ENCODE results near the gene STOM.

Gene STOM

DNA sequence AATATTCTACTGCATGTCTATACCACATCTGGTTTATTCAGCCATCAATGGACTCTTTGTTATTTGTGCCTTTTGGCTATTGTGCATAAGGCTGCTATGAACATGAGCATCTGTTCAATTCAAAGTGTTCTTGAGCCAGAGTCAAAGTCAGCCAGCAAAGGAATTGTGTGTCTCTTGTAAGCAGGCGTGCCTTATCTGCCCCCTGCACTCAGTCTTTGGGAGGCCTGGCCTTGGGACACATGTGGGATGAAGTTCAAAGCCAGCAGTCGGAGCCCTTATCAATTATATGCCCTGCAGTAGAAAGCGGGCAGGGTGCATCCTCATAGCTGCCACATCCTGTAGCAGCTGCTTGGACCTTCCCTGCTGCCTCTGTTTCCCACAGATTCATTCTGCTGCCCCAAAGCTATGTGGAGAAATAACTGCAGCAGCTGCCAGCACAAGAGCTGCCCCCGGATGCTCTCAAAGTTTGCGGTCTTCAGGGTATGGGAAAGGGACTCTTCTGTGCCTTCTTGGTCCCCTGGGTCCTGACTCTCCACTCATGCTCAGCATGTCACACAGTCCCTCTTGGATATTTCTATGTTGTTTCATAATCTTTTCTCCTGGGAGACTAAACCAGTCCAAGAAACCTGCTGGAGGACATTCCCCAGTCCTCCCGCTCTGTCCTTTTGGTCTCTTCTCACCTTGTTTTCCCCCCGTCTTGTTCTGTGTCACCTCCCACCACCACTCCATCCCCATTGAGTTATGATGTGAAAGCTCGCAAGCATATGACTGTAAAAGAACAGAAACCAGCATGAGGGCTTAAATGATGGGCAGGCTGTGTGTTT is 35.9 kb downstream of the STOM start:
- TF ChIP-seq, protein P1, sequence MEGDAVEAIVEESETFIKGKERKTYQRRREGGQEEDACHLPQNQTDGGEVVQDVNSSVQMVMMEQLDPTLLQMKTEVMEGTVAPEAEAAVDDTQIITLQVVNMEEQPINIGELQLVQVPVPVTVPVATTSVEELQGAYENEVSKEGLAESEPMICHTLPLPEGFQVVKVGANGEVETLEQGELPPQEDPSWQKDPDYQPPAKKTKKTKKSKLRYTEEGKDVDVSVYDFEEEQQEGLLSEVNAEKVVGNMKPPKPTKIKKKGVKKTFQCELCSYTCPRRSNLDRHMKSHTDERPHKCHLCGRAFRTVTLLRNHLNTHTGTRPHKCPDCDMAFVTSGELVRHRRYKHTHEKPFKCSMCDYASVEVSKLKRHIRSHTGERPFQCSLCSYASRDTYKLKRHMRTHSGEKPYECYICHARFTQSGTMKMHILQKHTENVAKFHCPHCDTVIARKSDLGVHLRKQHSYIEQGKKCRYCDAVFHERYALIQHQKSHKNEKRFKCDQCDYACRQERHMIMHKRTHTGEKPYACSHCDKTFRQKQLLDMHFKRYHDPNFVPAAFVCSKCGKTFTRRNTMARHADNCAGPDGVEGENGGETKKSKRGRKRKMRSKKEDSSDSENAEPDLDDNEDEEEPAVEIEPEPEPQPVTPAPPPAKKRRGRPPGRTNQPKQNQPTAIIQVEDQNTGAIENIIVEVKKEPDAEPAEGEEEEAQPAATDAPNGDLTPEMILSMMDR (conservative IDR thresholded peaks at IDR 0.05; ENCODE audit: low read depth, low read length): no peak
- no peak for DNase-seq (ENCODE audit: low read depth)
- no peak overlapping the region for H3K4me3 ChIP-seq (ENCODE audit: low read length)

DNA sequence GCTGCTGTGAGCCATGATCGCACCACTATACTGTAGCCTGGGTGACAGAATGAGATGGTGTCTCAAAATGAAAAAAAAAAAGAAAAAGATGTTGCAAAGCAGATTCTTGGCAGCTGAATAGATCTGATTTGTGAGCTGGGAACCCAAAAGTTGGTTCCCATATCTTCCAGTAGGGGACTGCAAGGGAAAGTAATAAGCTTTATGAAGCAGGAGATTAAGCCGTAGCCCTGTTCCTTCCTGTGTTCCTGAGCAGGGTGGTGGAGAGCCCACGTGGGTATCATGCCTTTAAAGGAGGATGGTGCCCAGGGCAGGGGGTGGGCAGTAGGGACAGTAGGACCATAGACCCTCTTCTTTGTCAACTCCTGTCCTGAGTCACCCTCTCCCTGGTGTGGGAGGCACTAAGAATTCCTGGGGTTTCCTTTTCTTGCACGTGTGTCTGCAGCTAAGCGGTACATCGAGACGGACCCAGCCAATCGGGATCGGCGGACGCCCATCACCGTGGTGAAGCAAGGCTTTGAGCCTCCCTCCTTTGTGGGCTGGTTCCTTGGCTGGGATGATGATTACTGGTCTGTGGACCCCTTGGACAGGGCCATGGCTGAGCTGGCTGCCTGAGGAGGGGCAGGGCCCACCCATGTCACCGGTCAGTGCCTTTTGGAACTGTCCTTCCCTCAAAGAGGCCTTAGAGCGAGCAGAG is 37.9 kb downstream of the STOM start:
- no peak for DNase-seq (ENCODE audit: low read depth)
- H3K4me3 ChIP-seq (ENCODE audit: low read length): no peak overlapping the region
- TF ChIP-seq, protein P1 (conservative IDR thresholded peaks at IDR 0.05; ENCODE audit: low read depth, low read length): peak; percentile 51

DNA sequence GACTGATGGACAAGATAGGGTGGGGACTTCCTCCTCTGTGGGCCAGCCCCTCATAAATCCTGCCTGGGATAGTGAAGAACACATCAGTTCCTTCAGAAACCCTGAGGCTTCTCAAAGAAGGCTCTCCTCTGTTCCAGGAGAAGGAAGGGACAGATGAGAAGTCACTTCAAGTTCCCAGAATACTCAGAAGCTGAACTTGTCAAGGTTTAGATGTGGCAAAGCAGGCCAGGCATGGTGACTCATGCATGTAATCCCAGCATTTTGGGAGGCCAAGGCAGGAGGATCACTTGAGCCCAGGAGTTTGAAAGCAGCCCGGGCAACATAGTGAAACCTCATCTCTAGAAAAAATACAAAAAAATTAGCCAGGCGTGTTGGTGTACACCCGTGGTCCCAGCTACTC is 38.5 kb downstream of the STOM start:
- H3K4me3 ChIP-seq (ENCODE audit: low read length): no peak overlapping the region
- DNase-seq (ENCODE audit: low read depth): no peak
- TF ChIP-seq, protein P1 (conservative IDR thresholded peaks at IDR 0.05; ENCODE audit: low read depth, low read length): no peak

DNA sequence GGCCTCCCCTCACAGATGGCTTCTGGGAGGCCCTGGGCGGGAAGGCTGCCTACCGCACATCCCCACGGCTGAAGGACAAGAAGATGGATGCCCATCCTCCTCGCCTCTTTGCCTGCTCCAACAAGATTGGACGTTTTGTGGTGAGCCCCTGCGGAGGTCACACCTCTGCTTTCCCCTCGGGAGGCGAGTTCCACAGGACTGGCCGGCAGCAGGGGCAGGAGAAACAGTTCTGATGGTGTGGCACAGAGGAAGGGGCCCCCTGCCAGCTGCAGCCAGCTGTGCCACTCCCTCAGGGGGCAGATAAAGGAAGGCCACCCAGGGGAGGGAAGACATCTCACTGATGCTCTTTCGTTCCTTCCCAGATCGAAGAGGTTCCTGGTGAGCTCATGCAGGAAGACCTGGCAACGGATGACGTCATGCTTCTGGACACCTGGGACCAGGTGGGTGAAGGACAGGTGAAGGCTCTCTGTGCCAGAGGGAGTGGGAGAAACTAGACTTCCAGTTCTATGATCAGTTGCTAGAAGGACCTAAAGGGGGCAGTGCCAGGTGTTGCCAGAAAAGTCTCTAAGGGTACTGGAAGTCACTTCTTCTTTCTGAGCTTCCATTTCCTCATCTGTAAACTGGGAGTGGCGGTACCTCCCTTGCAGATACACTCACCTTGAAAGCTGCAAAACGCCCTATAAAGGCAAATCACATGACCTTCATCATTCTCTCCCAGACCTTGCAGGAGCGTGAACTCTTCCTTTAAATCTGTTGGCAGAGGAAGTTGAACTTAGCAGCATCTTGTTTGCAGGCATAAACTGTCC is 41.0 kb downstream of the STOM start:
- no peak for DNase-seq (ENCODE audit: low read depth)
- TF ChIP-seq, protein P1 (conservative IDR thresholded peaks at IDR 0.05; ENCODE audit: low read depth, low read length): no peak

DNA sequence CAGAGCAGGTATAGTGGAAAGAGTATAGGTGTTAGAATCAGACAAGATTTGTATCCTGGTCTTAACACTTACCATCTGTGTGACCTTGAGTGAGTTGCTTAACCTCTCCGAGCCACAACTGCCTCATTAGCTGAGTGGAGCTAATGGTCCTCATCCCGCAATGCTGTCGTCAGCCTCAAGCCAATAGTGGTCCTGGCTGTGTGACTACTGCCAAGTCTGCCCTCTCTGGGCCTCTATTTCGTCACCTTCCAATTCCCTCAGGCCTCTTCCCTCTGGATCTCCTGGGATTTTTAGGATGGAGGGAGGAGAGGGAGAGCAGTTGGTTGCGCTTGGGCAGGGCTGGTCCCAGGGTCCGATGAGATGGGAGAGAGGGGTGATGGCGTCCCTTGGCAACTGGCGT is 41.6 kb downstream of the STOM start:
- TF ChIP-seq, protein P1 (conservative IDR thresholded peaks at IDR 0.05; ENCODE audit: low read depth, low read length): no peak
- DNase-seq (ENCODE audit: low read depth): no peak
- no peak overlapping the region for H3K4me3 ChIP-seq (ENCODE audit: low read length)

More for the DNA sequence above, 41.0 kb downstream of the STOM start:
- no peak overlapping the region for H3K4me3 ChIP-seq (ENCODE audit: low read length)

DNA sequence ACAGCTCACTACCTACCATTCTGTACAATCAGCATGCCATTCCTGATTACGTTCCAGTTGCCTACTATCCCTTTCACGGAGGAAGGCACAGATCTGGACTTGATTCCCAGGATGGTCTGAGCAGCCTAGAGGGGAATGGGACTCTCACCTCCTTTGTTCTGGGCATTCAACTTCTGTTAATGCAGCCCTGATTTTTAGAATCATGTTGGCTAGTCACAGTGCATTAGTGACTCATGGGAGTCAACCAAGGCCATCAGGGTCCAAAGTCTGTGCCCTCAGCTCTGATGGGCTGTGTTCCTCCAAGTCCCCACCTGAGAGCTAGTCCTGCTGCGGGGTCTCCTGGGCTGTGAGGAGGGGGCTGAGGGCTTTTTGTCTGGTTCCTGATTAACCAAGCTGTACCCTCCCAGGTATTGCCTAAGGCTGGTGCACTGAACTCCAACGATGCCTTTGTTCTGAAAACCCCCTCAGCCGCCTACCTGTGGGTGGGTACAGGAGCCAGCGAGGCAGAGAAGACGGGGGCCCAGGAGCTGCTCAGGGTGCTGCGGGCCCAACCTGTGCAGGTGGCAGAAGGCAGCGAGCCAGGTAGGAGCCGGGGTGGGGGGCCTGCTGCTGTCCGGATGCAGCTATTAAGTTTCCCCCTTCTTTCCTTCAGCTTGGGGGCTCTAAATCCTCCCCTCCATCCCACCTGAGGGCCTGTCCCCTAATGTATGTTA is 43.0 kb downstream of the STOM start:
- TF ChIP-seq, protein P1 (conservative IDR thresholded peaks at IDR 0.05; ENCODE audit: low read depth, low read length): no peak
- no peak overlapping the region for H3K4me3 ChIP-seq (ENCODE audit: low read length)
- DNase-seq (ENCODE audit: low read depth): no peak

Measured in retinal pigment epithelial cell (primary cell).